Measurements from ENCODE around the gene TYROBP. TPM values are rescaled to one million over a fixed set of nuclear protein-coding genes. Genes with fewer than 3 reads are reported as not detected.
"Not testable (repeated sequence)": the region's sequence is repeated elsewhere in the genome, so short reads cannot be mapped to it uniquely, and the experiment has no call there.

The TYROBP gene
- total RNA-seq, 1 donor from 2014 or later, result not detected

DNA sequence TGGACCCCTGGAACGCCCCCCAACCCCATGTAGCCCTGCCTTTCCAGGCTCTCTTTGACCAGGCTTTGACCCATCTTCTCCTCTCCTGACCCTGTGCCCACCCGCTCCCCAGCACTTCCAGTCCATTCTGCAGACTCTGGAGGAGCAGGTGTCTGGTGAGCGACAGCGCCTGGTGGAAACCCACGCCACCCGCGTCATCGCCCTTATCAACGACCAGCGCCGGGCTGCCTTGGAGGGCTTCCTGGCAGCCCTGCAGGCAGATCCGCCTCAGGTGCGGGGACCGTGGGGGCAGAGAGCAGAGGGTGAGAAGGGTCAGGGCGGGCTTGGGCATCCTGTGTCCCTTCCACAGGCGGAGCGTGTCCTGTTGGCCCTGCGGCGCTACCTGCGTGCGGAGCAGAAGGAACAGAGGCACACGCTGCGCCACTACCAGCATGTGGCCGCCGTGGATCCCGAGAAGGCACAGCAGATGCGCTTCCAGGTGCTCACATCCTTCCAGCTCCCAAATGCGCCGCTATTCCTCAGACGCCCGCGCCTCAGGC, 33.6 kb downstream of the TYROBP start:
- DNase-seq (ENCODE audit: low read depth, low spot score), result no peak

- DNase-seq (ENCODE audit: low read depth, low spot score), result no peak
Measured at GRCh38 chr19:35872180-35872579, 35.9 kb downstream of the TYROBP start.

DNA sequence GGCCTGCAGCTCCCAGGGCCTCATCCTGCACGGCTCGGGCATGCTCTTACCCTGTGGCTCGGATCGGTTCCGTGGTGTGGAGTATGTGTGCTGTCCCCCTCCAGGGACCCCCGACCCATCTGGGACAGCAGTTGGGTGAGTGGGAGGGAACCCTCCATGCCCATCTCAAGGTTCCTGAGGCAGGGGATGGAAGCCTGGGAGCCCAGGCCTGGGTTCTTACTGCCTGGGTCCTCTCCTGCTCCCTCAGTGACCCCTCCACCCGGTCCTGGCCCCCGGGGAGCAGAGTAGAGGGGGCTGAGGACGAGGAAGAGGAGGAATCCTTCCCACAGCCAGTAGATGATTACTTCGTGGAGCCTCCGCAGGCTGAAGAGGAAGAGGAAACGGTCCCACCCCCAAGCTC, 36.5 kb downstream of the TYROBP start:
- DNase-seq (ENCODE audit: low read depth, low spot score), result no peak

DNA sequence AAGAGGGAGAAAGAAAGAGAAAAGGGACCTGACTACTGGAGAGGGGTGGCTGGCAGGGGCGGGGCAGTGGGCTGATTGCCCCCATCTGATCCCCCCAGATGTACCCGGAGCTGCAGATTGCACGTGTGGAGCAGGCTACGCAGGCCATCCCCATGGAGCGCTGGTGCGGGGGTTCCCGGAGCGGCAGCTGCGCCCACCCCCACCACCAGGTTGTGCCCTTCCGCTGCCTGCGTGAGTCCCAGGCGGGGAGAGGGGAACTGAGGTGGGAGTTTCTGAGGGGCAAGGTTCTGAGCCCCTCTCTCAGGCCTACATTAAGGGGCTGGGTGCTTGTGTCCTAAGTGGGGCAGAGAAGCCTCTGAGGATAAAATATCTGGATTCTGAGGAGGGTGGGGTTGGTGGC, 37.3 kb downstream of the TYROBP start:
- DNase-seq (ENCODE audit: low read depth, low spot score), result no peak

DNA sequence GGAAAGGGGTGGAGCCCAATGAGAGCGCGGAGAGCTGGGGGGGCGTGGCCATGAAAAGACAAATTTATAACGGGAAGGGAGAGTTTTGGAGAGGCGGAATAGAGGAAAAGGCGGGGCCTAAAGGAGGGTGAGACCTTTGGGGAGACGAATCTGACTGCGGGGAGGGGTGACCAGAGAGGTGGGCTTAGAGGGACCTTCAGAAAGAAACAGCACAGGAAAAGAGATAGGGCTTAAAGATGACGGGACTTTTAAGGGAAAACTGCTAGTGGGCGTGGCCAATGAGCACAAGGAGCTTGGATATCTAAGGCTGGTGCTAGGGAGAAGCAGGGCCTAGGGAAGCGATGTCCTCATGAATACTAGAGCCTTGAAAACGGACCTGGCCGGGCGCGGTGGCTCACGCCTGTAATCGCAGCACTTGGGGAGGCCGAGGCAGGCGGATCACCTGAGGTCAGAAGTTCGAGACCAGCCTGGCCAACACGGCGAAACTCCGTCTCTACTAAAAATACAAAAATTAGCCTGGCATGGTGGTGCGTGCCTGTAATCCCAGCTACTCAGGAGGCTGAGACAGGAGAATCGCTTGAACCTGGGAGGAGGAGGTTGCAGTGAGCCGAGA, 37.9 kb downstream of the TYROBP start:
- DNase-seq (ENCODE audit: low read depth, low spot score), result not testable (repeated sequence)

- peak; percentile 30 for DNase-seq (ENCODE audit: low read depth, low spot score)
Measured at GRCh38 chr19:35869327-35870123, 38.6 kb downstream of the TYROBP start.

GRCh38 chr19:35868823-35869326, 39.2 kb downstream of the TYROBP start:
- no peak for DNase-seq (ENCODE audit: low read depth, low spot score)

- DNase-seq (ENCODE audit: low read depth, low spot score), result no peak
Measured at GRCh38 chr19:35868172-35868822, 39.8 kb downstream of the TYROBP start, which contains the start of gene APLP1. Gene APLP1, plus strand, starts transcription at chr19:35868574. Its CDS starts 63 bp downstream, at chr19:35868637.

- DNase-seq (ENCODE audit: low read depth, low spot score), result no peak
Measured at GRCh38 chr19:35863018-35863417, 45.1 kb downstream of the TYROBP start.

GRCh38 chr19:35862528-35862927, 45.6 kb downstream of the TYROBP start:
- no peak for DNase-seq (ENCODE audit: low read depth, low spot score)

- no peak for DNase-seq (ENCODE audit: low read depth, low spot score)
Measured at GRCh38 chr19:35861640-35862160, 46.4 kb downstream of the TYROBP start.

DNA sequence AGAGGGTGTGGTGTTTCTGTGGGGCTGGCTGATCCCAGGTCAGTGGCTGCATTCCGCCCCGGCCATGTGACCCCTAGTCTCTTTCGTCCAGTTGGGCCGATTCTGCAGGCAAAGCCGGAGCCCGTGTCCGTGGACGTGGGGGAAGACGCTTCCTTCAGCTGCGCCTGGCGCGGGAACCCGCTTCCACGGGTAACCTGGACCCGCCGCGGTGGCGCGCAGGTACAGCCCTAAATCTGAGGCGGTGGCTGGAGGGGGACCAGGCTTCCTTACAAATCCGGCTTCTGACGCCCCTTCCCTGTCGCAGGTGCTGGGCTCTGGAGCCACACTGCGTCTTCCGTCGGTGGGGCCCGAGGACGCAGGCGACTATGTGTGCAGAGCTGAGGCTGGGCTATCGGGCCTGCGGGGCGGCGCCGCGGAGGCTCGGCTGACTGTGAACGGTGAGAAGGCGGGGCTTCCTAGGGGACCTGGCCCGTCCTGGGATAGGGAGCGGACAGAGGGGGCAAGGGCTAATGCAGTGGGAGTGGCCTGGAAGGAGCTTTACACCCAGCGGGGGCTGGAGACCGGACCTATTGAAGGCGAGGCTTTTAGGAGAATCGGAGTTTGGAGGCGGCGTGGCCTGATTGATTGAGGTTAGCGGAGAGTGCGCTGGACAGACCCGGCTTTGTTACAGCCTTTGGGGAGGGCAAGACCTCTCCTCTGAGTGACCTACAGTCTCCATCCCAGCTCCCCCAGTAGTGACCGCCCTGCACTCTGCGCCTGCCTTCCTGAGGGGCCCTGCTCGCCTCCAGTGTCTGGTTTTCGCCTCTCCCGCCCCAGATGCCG, 47.1 kb downstream of the TYROBP start:
- no peak for DNase-seq (ENCODE audit: low read depth, low spot score)

- no peak for DNase-seq (ENCODE audit: low read depth, low spot score)
Measured at GRCh38 chr19:35860436-35860817, 47.7 kb downstream of the TYROBP start.

DNA sequence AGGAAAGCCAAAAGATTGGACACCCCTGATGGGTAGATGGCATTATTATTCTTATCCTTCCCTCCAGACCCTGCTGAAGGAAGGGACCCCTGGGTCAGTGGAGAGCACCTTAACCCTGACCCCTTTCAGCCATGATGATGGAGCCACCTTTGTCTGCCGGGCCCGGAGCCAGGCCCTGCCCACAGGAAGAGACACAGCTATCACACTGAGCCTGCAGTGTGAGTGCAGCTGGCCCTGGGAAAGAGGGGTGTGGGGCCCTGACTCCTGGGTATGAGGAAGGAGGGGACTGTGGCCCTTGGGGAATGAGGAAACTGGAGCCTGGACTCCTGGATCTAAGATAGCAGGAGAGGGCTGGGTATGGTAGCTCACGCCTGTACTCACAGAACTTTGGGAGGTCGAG, 48.7 kb downstream of the TYROBP start:
- no peak for DNase-seq (ENCODE audit: low read depth, low spot score)

GRCh38 chr19:35858311-35858710, 49.8 kb downstream of the TYROBP start:
- DNase-seq (ENCODE audit: low read depth, low spot score), result no peak

GRCh38 chr19:35856546-35857149, 51.4 kb downstream of the TYROBP start, which contains the start of gene KIRREL2:
Gene KIRREL2, plus strand, starts transcription at chr19:35856911. Its CDS starts 209 bp downstream, at chr19:35857120.
- no peak for DNase-seq (ENCODE audit: low read depth, low spot score)

All from pulmonary artery endothelial cell (primary cell).